ENCODE measurements around the gene OR2S2. TPM values are rescaled to one million over a fixed set of nuclear protein-coding genes. Genes with fewer than 3 reads are reported as not detected.
A peak's percentile ranks its signal among the peaks of the same experiment; 100 is the strongest.

The OR2S2 gene, protein sequence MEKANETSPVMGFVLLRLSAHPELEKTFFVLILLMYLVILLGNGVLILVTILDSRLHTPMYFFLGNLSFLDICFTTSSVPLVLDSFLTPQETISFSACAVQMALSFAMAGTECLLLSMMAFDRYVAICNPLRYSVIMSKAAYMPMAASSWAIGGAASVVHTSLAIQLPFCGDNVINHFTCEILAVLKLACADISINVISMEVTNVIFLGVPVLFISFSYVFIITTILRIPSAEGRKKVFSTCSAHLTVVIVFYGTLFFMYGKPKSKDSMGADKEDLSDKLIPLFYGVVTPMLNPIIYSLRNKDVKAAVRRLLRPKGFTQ
- not detected in 2 replicates for total RNA-seq (2014; rRNA removed; shearing (Covaris generic))
- total RNA-seq (2022), result not detected in 2 replicates
- Bru-seq, nascent RNA, result not detected
- not detected for BruChase-seq, experiment 1, labeled RNA remaining after a 6-hour chase
- BruChase-seq, experiment 2, labeled RNA remaining after a 2-hour chase, result not detected
- long read RNA-seq, result 0 reads

DNA sequence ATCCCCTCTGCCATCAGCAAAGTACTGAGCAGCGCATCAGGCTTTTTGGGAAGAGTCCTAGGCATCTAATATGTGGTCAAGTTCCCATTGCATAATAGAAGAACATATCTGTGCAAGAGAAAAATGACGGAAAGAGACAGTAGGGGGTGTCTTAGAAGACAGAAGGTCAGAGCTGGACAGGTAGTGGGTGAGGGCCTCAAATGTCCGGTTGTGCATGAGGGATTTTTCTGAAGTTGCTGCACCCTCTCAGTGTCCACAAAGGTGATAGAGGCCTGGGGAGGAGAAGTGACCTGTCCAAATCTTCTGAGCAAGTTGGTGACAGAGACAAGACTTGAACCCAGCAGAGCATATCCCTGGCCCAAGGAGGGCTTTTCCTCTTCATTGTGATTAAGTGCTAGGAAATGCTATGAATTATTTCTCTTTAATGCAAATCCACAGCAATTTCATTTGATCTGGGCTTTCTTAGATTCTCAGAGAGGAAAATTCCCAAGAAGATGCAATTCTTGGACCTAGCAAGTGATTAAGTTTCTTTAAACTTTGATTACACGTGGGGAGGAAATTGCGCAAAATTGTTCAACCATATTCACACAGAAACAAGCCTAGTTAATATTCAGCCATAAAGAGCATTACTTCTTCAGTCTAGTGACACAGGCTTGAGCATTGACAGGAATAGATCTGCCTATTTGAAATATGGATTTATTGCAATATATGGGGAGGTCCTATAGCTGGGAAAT is at the start of gene OR2S2:
OR2S2 (minus strand) TSS at position 51 of the 734 bp plus-strand sequence. CDS start 56 bp downstream, outside the sequence.
- Histone ChIP-seq H3K9me2 (ENCODE audit: insufficient read depth, low read length) (no peaks in the 10 kb centered on the region), H3K79me2 (ENCODE audit: insufficient read depth, low read depth, low read length) (no peaks in the 10 kb centered on the region), H3K9me3 (ENCODE audit: low read length) (no peaks in the 10 kb centered on the region), H3K4me3 (ENCODE audit: low read depth, low read length, poor library complexity, severe bottlenecking) (no peak within 1 kb of the TSS), H2AFZ (ENCODE audit: low read length) (no peak within 1 kb of the TSS), H3K27ac (ENCODE audit: low read depth, low read length, poor library complexity, severe bottlenecking) (no peak within 1 kb of the TSS), H3K4me2 (ENCODE audit: low read length) (no peak within 1 kb of the TSS), H4K20me1 (ENCODE audit: insufficient read depth, low read length) (no peaks in the 10 kb centered on the region), H3K36me3 (ENCODE audit: insufficient read depth, low read length) (no peaks in the 10 kb centered on the region), H3K4me1 (ENCODE audit: insufficient read depth, low read length, poor library complexity, severe bottlenecking) (no peaks in the 10 kb centered on the region)
- CTCF ChIA-PET (ENCODE audit: unreplicated experiment), result no interaction called here
- POLR2A ChIA-PET, result interaction anchor here (0.6 kb wide), 1 partner anchor 17 kb away, joined by 4 read pairs; no protein-coding TSS in a partner anchor
- no peak for TF ChIP-seq EZH2phosphoT487 (IDR thresholded peaks at IDR 0.05; ENCODE audit: borderline replicate concordance, low read depth, low read length)
- TF ChIP-seq, protein P1, sequence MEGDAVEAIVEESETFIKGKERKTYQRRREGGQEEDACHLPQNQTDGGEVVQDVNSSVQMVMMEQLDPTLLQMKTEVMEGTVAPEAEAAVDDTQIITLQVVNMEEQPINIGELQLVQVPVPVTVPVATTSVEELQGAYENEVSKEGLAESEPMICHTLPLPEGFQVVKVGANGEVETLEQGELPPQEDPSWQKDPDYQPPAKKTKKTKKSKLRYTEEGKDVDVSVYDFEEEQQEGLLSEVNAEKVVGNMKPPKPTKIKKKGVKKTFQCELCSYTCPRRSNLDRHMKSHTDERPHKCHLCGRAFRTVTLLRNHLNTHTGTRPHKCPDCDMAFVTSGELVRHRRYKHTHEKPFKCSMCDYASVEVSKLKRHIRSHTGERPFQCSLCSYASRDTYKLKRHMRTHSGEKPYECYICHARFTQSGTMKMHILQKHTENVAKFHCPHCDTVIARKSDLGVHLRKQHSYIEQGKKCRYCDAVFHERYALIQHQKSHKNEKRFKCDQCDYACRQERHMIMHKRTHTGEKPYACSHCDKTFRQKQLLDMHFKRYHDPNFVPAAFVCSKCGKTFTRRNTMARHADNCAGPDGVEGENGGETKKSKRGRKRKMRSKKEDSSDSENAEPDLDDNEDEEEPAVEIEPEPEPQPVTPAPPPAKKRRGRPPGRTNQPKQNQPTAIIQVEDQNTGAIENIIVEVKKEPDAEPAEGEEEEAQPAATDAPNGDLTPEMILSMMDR (conservative IDR thresholded peaks at IDR 0.05; ENCODE audit: low read length), result no peak
- BruUV-seq (replicated peaks), result no TSS peak
- DNase-seq (ENCODE audit: low spot score), result no peak
- intact Hi-C loops (cut with micrococcal nuclease; ENCODE audit: unreplicated experiment), result loop anchor here (5.0 kb wide), 1 partner anchor 49 kb away; no protein-coding TSS in a partner anchor

GRCh38 chr9:36007316-36007708 is 49.4 kb upstream of the OR2S2 start:
- H3K27ac ChIP-seq (ENCODE audit: low read depth, low read length, poor library complexity, severe bottlenecking), result no peak overlapping the region
- no peaks in the 10 kb centered on the region for H4K20me1 ChIP-seq (ENCODE audit: insufficient read depth, low read length)
- DNase-seq (ENCODE audit: low spot score), result peak; percentile 34
- H3K4me1 ChIP-seq (ENCODE audit: insufficient read depth, low read length, poor library complexity, severe bottlenecking), result peaks cover 10% of the 10 kb centered on the region
- CTCF ChIA-PET (ENCODE audit: unreplicated experiment), result interaction anchor here (0.6 to 1.3 kb wide), 4 partner anchors 15 to 95 kb away, joined by 3 read pairs; no protein-coding TSS in a partner anchor
- no TSS peak for BruUV-seq (replicated peaks)
- POLR2A ChIA-PET, result interaction anchor here (0.5 to 2.1 kb wide), 4 partner anchors 12 to 170 kb away, joined by 4 to 10 read pairs (median 6); no protein-coding TSS in a partner anchor
- intact Hi-C loops (cut with micrococcal nuclease; ENCODE audit: unreplicated experiment), result loop anchor here (5.0 kb wide), 1 partner anchor 50 kb away; the partner anchor contains the start of gene OR2S2
- TF ChIP-seq, protein P1 (conservative IDR thresholded peaks at IDR 0.05; ENCODE audit: low read length), result no peak
- no peak for TF ChIP-seq EZH2phosphoT487 (IDR thresholded peaks at IDR 0.05; ENCODE audit: borderline replicate concordance, low read depth, low read length)
- no peaks in the 10 kb centered on the region for H3K36me3 ChIP-seq (ENCODE audit: insufficient read depth, low read length)
- no peak overlapping the region for H3K4me3 ChIP-seq (ENCODE audit: low read depth, low read length, poor library complexity, severe bottlenecking)
- no peaks in the 10 kb centered on the region for H3K79me2 ChIP-seq (ENCODE audit: insufficient read depth, low read depth, low read length)
- H3K9me2 ChIP-seq (ENCODE audit: insufficient read depth, low read length), result no peaks in the 10 kb centered on the region
- H3K9me3 ChIP-seq (ENCODE audit: low read length), result no peaks in the 10 kb centered on the region
- no peak overlapping the region for H2AFZ ChIP-seq (ENCODE audit: low read length)
- no peak overlapping the region for H3K4me2 ChIP-seq (ENCODE audit: low read length)

All from OCI-LY7 (cell line).